ENCODE data around the gene KPNA1.

The KPNA1 gene

GRCh38 chr3:122443090-122443489 is 71.6 kb downstream of the KPNA1 start:
- no peak for DNase-seq

GRCh38 chr3:122435950-122436349 is 78.8 kb downstream of the KPNA1 start:
- DNase-seq = peak; percentile 21 to 30
- no peak for TF ChIP-seq GATA1 (IDR thresholded peaks at IDR 0.05; ENCODE audit: low read depth, low read length)
- no peak for TF ChIP-seq POLR2A (IDR thresholded peaks at IDR 0.05; ENCODE audit: low read length)

More at GRCh38 chr3:122443090-122443489, 71.6 kb downstream of the KPNA1 start:
- TF ChIP-seq POLR2A (IDR thresholded peaks at IDR 0.05; ENCODE audit: low read length) (no peak), GATA1 (IDR thresholded peaks at IDR 0.05; ENCODE audit: low read depth, low read length) (no peak)

GRCh38 chr3:122430371-122430770 is 84.4 kb downstream of the KPNA1 start:
- TF ChIP-seq POLR2A (IDR thresholded peaks at IDR 0.05; ENCODE audit: low read length) (no peak), GATA1 (IDR thresholded peaks at IDR 0.05; ENCODE audit: low read depth, low read length) (no peak)
- peak; percentile 26 to 46 for DNase-seq

- DNase-seq = peak in 1 of 2 experiments; percentile 22
- no peak for TF ChIP-seq POLR2A (IDR thresholded peaks at IDR 0.05; ENCODE audit: low read length)
- TF ChIP-seq GATA1 (IDR thresholded peaks at IDR 0.05; ENCODE audit: low read depth, low read length) = no peak
These were observed 86.8 kb downstream of the KPNA1 start for GRCh38 chr3:122427857-122428471.

GRCh38 chr3:122421836-122422235 is 92.9 kb downstream of the KPNA1 start:
- no peak for TF ChIP-seq GATA1 (IDR thresholded peaks at IDR 0.05; ENCODE audit: low read depth, low read length)
- no peak for TF ChIP-seq POLR2A (IDR thresholded peaks at IDR 0.05; ENCODE audit: low read length)
- DNase-seq = no peak

- DNase-seq = no peak
- TF ChIP-seq POLR2A (IDR thresholded peaks at IDR 0.05; ENCODE audit: low read length) (no peak), GATA1 (IDR thresholded peaks at IDR 0.05; ENCODE audit: low read depth, low read length) (no peak)
These were observed 93.6 kb downstream of the KPNA1 start for GRCh38 chr3:122421101-122421500.

- TF ChIP-seq POLR2A (IDR thresholded peaks at IDR 0.05; ENCODE audit: low read length) (no peak), GATA1 (IDR thresholded peaks at IDR 0.05; ENCODE audit: low read depth, low read length) (no peak)
- DNase-seq = no peak
These were observed 97.8 kb downstream of the KPNA1 start for GRCh38 chr3:122416966-122417365.

- TF ChIP-seq POLR2A (IDR thresholded peaks at IDR 0.05; ENCODE audit: low read length) (peak; percentile 99), GATA1 (IDR thresholded peaks at IDR 0.05; ENCODE audit: low read depth, low read length) (no peak)
- no peak for DNase-seq
These were observed 98.7 kb downstream of the KPNA1 start, which contains the start of gene WDR5B for GRCh38 chr3:122415762-122416654. Gene WDR5B, minus strand, starts transcription at chr3:122416062. Its CDS starts 534 bp downstream, at chr3:122415528.

GRCh38 chr3:122415104-122415744 is 99.5 kb downstream of the KPNA1 start:
- TF ChIP-seq POLR2A (IDR thresholded peaks at IDR 0.05; ENCODE audit: low read length) (no peak), GATA1 (IDR thresholded peaks at IDR 0.05; ENCODE audit: low read depth, low read length) (no peak)
- no peak for DNase-seq

- TF ChIP-seq POLR2A (IDR thresholded peaks at IDR 0.05; ENCODE audit: low read length) = no peak
- no peak for TF ChIP-seq GATA1 (IDR thresholded peaks at IDR 0.05; ENCODE audit: low read depth, low read length)
- no peak for DNase-seq
These were observed 100.3 kb downstream of the KPNA1 start for GRCh38 chr3:122414391-122414790.

GRCh38 chr3:122410639-122411038 is 104.1 kb downstream of the KPNA1 start:
- no peak for DNase-seq
- TF ChIP-seq GATA1 (IDR thresholded peaks at IDR 0.05; ENCODE audit: low read depth, low read length) = no peak
- no peak for TF ChIP-seq POLR2A (IDR thresholded peaks at IDR 0.05; ENCODE audit: low read length)

- DNase-seq = no peak
- TF ChIP-seq POLR2A (IDR thresholded peaks at IDR 0.05; ENCODE audit: low read length) (no peak), GATA1 (IDR thresholded peaks at IDR 0.05; ENCODE audit: low read depth, low read length) (no peak)
These were observed 104.6 kb downstream of the KPNA1 start for GRCh38 chr3:122410111-122410510.

- TF ChIP-seq POLR2A (IDR thresholded peaks at IDR 0.05; ENCODE audit: low read length) = no peak
- TF ChIP-seq GATA1 (IDR thresholded peaks at IDR 0.05; ENCODE audit: low read depth, low read length) = no peak
- no peak for DNase-seq
These were observed 105.3 kb downstream of the KPNA1 start for GRCh38 chr3:122409446-122409845.

- no peak for DNase-seq
- TF ChIP-seq GATA1 (IDR thresholded peaks at IDR 0.05; ENCODE audit: low read depth, low read length) = no peak
- no peak for TF ChIP-seq POLR2A (IDR thresholded peaks at IDR 0.05; ENCODE audit: low read length)
These were observed 106.8 kb downstream of the KPNA1 start for GRCh38 chr3:122407946-122408345.
